SU-DHL-6 (cell line): ENCODE measurements around the gene SIL1.

ENCODE experiments used
- H2AFZ ChIP-seq: fragments of 200-600 bp; sonication (generic); 2 replicates; pipeline ENCODE4 v1.6.1; 2014; ENCODE audit warnings: low read depth, mild to moderate bottlenecking, moderate library complexity, mixed read lengths, antibody characterized with exemption, low read length; ENCODE audit not compliant: severe bottlenecking
- H3F3A ChIP-seq: fragments of 200-600 bp; shearing (Covaris generic); 2 replicates; pipeline ENCODE4 v1.6.0; 2016; ENCODE audit warnings: antibody characterized with exemption, mild to moderate bottlenecking; ENCODE audit not compliant: insufficient read depth
- H3K27ac ChIP-seq: fragments of 200-600 bp; sonication (generic); 2 replicates; pipeline ENCODE4 v1.5.1; 2016; ENCODE audit warnings: low read depth, mild to moderate bottlenecking, low read length, moderate library complexity, mixed read lengths
- H3K27me3 ChIP-seq: fragments of 200-600 bp; sonication (generic), shearing (Covaris generic); 2 replicates; pipeline ENCODE4 v1.6.0; 2014; ENCODE audit warnings: mild to moderate bottlenecking, low read length
- H3K36me3 ChIP-seq: fragments of 200-600 bp; sonication (generic); 2 replicates; pipeline ENCODE4 v1.6.1; 2014; ENCODE audit warnings: mild to moderate bottlenecking, low read length, mixed read lengths
- H3K4me2 ChIP-seq: fragments of 300-600, 200-600 bp; shearing (Covaris generic), sonication (generic); 2 replicates; pipeline ENCODE4 v1.6.0; 2014; ENCODE audit warnings: low read length, low read depth, mild to moderate bottlenecking; ENCODE audit not compliant: poor library complexity, severe bottlenecking
- H3K4me3 ChIP-seq: fragments of 200-600 bp; sonication (generic); 2 replicates; pipeline ENCODE4 v1.5.1; 2014; ENCODE audit warnings: antibody characterized with exemption, low read length, mild to moderate bottlenecking, mixed read lengths; ENCODE audit not compliant: insufficient read depth, poor library complexity, severe bottlenecking
- H3K79me2 ChIP-seq: fragments of 200-600 bp; sonication (generic); 2 replicates; pipeline ENCODE4 v1.6.1; 2014; ENCODE audit warnings: mild to moderate bottlenecking, low read length, moderate library complexity; ENCODE audit not compliant: insufficient read depth
- H3K9ac ChIP-seq: fragments of 200-600 bp; sonication (generic); 2 replicates; pipeline ENCODE4 v1.7.0; 2014; ENCODE audit warnings: mild to moderate bottlenecking, low read length
- H3K9me2 ChIP-seq: fragments of 200-600 bp; sonication (generic); replicated peaks from 2 replicates; pipeline ENCODE4 v1.6.1; 2014; ENCODE audit warnings: low read length; ENCODE audit not compliant: insufficient read depth
- H3K9me3 ChIP-seq: fragments of 200-600 bp; sonication (generic); 2 replicates; pipeline ENCODE4 v1.6.1; 2014; ENCODE audit warnings: low read length, mixed read lengths; ENCODE audit not compliant: insufficient read depth
- H4K20me1 ChIP-seq: fragments of 200-600 bp; sonication (generic); 2 replicates; pipeline ENCODE4 v1.6.1; 2014; ENCODE audit warnings: low read depth, mild to moderate bottlenecking, antibody characterized with exemption, low read length, moderate library complexity, mixed read lengths
- EZH2phosphoT487 ChIP-seq: fragments of 200-600 bp; sonication (generic), shearing (Covaris generic); conservative IDR thresholded peaks from 2 replicates; pipeline ENCODE4 v1.6.1; 2018; ENCODE audit warnings: mild to moderate bottlenecking, antibody characterized with exemption, low read length, moderate library complexity, mixed read lengths
- TF ChIP-seq, protein P1 (sequence below): fragments of 200-600 bp; sonication (generic); IDR thresholded peaks from one replicate; pipeline ENCODE4 v1.5.1; 2017; ENCODE audit warnings: antibody characterized with exemption, mild to moderate bottlenecking, low read length, moderate library complexity; ENCODE audit not compliant: insufficient read depth, poor library complexity, severe bottlenecking

Gene SIL1

DNA sequence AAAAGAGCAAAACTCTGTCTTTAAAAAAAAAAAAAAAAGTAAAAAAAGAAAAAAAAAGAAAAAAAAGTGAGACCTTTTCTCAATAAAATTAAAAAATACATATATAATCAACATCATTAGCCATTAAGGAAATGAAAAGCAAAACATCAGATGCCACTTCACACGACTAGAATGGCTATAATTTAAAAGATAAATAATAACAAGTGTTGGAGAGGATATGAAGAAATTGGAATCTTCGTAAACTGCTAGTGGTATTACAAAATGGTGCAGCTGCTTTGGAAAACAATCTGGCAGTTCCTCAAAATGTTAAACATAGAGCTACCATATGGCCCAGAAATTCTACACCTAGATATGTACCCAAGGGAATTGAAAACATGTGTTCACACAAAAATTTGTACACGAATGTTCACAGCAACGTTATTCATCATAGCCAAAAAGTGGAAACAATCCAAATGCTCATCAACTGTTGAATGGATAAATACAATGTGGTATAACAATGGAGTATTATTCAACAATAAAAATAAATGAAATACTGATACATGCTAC is 45.3 kb upstream of the SIL1 start:
- TF ChIP-seq EZH2phosphoT487: no peak
- TF ChIP-seq, protein P1, sequence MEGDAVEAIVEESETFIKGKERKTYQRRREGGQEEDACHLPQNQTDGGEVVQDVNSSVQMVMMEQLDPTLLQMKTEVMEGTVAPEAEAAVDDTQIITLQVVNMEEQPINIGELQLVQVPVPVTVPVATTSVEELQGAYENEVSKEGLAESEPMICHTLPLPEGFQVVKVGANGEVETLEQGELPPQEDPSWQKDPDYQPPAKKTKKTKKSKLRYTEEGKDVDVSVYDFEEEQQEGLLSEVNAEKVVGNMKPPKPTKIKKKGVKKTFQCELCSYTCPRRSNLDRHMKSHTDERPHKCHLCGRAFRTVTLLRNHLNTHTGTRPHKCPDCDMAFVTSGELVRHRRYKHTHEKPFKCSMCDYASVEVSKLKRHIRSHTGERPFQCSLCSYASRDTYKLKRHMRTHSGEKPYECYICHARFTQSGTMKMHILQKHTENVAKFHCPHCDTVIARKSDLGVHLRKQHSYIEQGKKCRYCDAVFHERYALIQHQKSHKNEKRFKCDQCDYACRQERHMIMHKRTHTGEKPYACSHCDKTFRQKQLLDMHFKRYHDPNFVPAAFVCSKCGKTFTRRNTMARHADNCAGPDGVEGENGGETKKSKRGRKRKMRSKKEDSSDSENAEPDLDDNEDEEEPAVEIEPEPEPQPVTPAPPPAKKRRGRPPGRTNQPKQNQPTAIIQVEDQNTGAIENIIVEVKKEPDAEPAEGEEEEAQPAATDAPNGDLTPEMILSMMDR: no peak
- no peak overlapping the region for H2AFZ ChIP-seq
- no peaks in the 10 kb centered on the region for H3K36me3 ChIP-seq

GRCh38 chr5:139241139-139241538 is 43.0 kb upstream of the SIL1 start:
- H3K79me2 ChIP-seq: no peaks in the 10 kb centered on the region
- no peak overlapping the region for H3K4me2 ChIP-seq
- no peaks in the 10 kb centered on the region for H3K27me3 ChIP-seq
- no peaks in the 10 kb centered on the region for H4K20me1 ChIP-seq
- H3K9me3 ChIP-seq: no peaks in the 10 kb centered on the region
- no peaks in the 10 kb centered on the region for H3K9me2 ChIP-seq
- no peak for TF ChIP-seq EZH2phosphoT487
- TF ChIP-seq, protein P1: no peak
- no peak overlapping the region for H3K4me3 ChIP-seq
- H3K9ac ChIP-seq: no peak overlapping the region
- H3K36me3 ChIP-seq: no peaks in the 10 kb centered on the region
- H3K27ac ChIP-seq: no peak overlapping the region
- no peaks in the 10 kb centered on the region for H3F3A ChIP-seq
- no peak overlapping the region for H2AFZ ChIP-seq

More for the DNA sequence above, 45.3 kb upstream of the SIL1 start:
- Histone ChIP-seq H3K9me2 (no peaks in the 10 kb centered on the region), H3K27ac (no peak overlapping the region), H3K4me2 (no peak overlapping the region), H4K20me1 (no peaks in the 10 kb centered on the region), H3F3A (no peaks in the 10 kb centered on the region), H3K9ac (no peak overlapping the region), H3K27me3 (no peaks in the 10 kb centered on the region), H3K4me3 (no peak overlapping the region), H3K9me3 (no peaks in the 10 kb centered on the region), H3K79me2 (no peaks in the 10 kb centered on the region)

DNA sequence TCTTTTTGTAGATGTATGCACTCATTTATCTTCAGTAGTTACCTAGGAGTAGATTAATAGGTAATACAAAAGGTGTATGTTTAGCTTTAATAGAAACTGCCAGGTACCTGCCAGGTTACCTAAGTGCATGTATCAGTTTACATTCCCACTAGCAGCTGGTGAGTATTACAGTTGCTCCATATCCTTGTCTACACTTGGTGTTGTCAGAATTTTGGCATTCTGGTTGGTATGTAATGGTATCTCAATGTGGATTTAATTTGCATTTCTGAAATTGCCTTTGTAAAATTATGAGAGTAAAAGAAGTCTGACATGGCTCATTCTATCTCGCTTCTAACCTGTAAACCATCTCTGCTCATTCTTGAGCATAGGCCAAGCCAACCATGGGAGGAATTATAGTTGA is 38.3 kb upstream of the SIL1 start:
- Histone ChIP-seq H3K27ac (no peak overlapping the region), H3F3A (no peaks in the 10 kb centered on the region), H3K4me3 (no peak overlapping the region), H3K79me2 (no peaks in the 10 kb centered on the region), H3K9ac (no peak overlapping the region), H3K27me3 (no peaks in the 10 kb centered on the region), H3K9me3 (no peaks in the 10 kb centered on the region), H2AFZ (no peak overlapping the region), H3K4me2 (no peak overlapping the region), H4K20me1 (no peaks in the 10 kb centered on the region), H3K9me2 (no peaks in the 10 kb centered on the region), H3K36me3 (no peaks in the 10 kb centered on the region)
- TF ChIP-seq, protein P1: no peak
- no peak for TF ChIP-seq EZH2phosphoT487
